GM18498 (cell line): Measurements from ENCODE around the gene KSR2.

Experiments used
- ATAC-seq: cut with Tn5 transposase; IDR thresholded peaks from one replicate; pipeline ENCODE4 v1.9.1; 2021; ENCODE audit warnings: mild to moderate bottlenecking, moderate library complexity; ENCODE audit not compliant: unreplicated experiment

KSR2 gene

DNA sequence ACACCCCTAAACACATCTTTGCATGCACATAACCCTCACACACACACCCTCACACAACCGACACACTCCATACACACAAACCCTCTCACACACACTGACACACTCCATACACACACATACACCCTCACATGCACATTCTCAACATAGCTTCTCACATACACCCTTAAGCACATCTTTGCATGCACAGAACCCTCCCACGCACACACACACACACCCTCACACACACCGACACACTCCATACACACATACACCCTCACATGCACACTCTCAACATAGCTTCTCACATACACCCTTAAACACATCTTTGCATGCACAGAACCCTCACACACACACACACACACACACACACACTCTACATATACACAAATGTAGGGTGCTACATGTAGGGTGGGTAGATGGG lies 534.9 kb downstream of the KSR2 start:
- no peak for ATAC-seq

DNA sequence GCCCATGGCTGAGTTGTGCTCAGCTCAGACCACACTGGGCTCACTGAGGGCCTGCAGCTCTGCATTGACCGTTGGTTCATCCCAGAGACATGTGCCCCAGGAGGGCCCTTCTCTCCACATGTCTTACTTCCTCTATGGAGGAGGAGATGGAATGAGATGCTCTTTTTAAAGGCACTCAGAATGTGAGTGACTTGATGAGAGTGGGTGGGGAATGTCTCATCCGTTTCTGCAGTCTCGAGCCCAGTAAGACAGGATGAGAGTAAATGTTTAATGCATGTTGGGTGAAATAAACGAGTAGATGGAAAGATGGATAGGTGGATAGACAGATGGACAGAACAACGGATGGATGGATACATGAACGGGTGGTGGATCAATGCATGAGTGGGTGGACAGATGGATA lies 538.5 kb downstream of the KSR2 start:
- no peak for ATAC-seq

DNA sequence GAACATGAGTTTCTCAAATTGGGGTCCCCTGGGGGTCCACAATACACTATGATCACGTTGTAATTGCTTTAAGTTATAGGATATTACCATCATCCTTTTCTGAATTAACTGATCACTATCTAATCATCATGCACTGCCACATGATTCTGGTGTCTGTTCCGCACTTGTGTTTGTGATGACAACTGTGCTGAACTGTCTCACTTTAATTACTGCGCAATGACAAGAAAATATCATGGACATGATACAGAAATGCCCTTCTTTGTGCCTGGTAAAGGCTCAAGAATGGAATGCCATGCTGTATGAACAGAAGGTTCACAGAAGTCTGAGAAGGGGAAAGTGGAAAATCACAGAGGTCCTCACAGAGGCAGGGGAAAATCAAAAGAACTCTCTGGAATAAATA lies 541.6 kb downstream of the KSR2 start:
- no peak for ATAC-seq

DNA sequence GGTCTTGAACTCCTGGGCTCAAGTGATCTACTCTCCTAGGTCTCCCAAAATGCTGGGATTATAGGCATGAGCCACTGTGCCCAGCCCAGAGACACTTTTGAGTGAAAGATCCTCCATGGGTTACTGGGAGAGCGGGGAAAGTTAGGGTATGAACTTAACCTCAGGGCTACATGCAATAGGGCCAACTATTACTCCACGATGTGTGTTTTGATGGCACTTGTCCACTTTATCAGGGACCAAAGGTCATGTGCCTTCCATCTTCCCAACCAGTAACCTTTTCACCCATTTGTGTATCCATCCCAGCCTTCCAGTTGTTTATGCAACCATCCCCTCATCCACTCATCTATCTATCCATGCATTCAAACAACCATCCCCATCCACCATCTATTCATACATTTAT lies 546.8 kb downstream of the KSR2 start:
- no peak for ATAC-seq

DNA sequence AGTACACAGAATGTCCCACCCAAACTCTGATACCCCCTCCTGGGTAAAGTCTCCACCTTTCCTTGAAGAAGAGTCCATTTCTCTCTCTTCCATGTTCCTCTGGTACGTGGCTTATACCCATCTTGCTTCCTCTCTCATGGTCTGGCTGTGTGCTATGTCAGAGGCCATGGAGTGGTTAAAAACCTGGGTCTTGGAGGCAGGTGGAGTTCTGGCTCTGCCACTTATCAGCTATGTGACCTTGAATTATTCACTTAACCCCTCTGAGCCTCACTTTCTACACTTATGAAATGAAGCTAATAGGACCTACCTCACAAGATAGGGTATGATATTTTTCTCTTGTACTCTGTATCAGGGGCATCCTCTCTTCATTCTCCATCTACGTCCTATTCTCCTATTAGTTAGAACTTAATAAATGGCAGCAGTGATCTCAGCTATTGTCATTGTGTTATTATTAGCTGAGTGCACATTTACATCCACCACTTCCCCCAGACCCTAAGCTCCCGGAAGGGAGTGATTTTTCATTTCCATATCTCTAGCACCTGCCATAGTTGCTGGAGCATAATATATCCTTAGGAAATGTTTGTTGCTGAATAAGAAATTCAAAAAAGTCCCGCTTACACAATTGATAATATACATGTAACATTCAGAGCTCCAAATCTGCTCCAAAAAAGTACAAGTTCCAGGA lies 547.6 kb downstream of the KSR2 start:
- no peak for ATAC-seq

DNA sequence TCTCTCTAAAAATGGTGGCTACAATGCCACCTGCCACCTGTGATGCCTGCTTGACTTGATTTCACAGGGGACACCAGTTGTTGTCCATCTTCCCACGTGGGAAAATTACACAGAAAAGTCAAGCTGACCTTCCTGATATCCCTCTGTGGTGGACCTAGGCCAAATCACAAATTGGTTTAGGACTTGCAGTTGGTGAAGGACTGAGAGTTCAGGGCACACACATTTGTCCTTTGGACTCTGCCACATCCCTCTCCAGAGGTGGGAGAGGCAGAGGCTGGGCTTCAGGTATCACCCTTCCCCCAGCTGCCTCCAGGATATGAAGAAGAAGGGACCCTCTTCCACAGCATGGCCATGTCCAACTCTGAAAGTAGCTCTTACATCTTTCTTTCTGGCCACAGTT lies 551.8 kb downstream of the KSR2 start:
- no peak for ATAC-seq

DNA sequence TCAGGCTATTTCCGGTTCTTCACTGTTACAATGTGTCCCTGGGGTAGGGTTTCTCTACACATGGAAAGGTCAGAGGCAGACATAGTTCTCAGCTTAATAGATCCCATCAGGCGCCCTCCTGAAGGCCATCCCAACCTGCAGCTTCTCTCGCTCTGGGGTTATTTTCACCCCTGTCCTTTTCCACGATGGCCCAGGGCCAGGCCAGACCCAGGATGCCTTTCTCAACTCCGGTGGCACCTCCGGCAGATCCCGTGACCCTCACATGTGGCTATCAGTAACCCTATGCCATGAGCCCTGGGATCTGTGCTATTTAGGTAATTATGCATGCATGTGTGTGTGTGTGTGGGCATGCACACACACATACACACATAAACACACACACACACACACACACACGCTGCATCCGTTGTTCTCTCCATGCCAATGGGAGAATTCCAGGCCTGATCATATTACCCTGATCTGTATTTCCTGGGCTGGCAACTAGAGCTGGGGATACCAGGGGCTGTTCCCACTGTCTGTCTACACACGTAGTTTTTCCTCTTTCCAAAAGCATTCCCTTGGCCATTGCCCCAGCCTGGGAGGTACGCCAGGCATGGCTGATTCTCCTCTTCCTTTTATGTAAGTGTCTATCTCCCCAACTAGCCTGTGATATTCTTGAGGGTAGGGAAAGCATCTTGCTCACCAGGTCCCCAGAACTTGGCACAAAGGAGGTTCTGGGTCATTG lies 556.2 kb downstream of the KSR2 start:
- ATAC-seq: no peak

DNA sequence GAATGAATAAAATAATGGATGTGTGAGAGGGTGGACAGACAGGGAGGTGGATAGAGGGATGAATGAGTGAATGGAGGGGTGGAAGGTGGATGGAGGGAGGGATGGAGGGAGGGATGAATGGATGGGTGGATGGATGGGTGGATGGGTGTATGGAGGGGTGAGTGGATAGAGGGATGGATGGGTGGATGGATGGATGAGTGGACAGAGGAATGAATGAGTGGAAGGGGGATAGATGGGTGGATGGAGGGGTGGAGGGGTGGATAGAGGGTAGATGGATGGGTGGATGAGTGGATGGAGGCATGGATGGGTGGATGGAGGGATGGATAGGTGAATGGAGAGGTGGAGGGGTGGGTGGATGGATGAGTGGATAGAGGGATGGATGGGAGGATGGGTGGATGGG lies 559.5 kb downstream of the KSR2 start:
- ATAC-seq: no peak

DNA sequence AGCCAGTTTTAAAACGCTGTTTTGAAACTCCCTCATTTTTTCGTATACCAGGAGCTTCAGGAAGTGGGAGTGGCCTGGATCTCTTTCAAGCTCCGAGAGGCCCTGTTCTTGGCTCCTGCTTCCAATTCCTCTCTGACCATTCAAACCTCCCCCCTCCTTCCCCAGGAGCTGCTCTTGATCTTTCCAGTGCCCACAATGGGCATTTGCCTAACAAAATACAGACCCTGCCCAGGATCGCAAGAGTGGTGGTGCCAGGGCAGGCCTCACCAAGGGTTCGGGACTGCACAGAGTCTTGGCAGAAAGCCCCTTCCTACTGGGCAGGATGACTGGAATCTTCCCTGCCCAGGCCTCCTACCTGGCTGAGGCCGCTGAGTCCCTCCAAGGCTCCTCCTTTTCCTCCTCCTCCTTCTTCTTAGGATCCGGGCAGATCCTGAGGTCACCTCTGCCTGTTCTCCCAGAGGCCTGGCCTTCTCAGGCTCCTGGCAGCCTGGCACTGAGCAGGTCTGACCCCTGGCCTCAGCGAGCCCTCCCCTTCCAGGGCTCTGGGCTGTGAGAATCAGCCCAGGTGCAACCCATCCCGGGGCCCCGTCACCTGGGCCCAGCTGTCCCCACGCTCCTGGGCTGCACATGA lies 560.5 kb downstream of the KSR2 start:
- ATAC-seq: no peak

DNA sequence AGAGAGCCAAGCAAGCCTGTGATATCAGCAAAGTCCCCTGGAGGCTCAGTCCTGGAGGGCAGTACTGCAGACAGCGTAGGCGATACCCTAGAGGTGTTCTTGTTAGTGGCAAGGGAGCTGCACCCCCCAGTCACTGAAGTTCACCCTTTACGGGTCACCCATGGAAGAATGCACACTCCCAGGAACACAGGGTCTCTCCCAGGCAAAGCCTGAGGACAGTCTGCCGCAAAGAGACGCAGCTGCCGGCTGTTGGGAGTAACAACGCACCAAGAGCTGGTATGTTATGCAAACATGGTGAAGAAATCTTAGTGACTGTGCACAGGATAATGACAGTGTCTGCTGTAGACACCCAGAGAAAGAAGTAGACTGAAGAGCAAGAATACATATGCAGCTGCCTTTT lies 563.9 kb downstream of the KSR2 start:
- no peak for ATAC-seq

DNA sequence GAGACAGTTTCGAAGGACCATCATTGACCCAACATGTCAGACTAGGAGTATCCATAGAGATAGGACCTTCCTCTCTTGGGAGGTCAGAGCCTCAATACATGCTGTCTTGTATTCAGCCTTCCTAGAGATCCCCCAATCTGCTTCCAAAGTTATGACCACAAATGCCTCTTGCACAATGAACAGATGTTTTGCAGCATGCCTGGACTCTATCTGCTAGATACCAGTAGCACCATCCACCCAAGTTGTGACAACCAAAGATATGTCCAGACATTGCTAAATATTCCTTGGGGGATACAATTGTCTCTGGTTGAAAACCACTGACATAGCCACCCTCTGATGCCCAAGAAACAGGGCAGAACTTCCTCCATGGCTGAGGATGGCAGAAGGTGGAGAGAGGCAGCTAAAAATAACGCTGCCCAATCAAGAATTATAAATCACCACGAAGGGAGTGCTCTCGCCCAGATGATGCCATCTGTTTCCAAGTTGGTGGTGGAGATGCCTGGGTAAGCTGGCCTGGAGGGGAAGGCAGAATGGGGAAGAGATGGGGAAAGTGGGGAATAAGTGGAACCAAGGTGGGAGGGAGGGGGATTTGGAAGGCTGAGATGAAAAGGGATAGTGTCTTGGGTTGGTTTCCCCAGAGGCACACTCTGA lies 564.5 kb downstream of the KSR2 start:
- no peak for ATAC-seq

DNA sequence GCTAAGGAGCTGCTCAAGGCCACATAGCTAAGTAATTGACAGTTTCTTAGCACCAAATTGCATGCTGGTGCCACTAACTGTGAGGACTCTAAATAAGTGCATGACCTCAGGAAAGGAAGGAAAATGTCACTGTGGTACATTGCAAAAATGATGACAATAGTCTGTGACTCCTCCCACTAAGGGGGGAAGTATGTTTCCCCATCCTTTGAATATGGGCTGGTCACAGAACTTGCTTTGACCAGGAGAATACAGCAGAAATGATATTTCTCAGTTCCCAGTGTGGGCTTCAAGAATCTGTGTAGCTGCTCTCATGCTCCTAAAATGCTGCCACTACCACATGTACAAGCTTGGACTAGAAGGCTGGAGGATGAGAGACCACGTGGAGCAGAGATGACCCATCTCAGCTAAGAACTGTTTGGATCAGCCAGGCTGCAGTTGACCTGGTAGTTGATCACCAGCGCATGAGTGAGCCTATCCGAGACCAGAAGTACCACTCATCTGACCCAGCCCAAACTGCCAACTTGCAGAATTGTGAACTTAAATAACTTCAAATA lies 565.1 kb downstream of the KSR2 start:
- no peak for ATAC-seq
